ENCODE results near the gene UPK3BL2. TPM values are rescaled to one million over a fixed set of nuclear protein-coding genes. Genes with fewer than 3 reads are reported as not detected.
"Not testable (repeated sequence)": the region's sequence is repeated elsewhere in the genome, so short reads cannot be mapped to it uniquely, and the experiment has no call there.

The UPK3BL2 gene
- total and polyA plus RNA-seq, 9 of the 15 experiments (the other 6 are each of a cell fraction or from before 2014, with no cell fraction given): 0.77 to 24.8 (median 6.9) TPM; not detected in 1

- FAIRE-seq; H3K9ac ChIP-seq (ENCODE audit: insufficient read depth in 1 of 2, low read depth in 2 of 2, low read length in 2 of 2); H3K27me3 ChIP-seq (ENCODE audit: control insufficient read depth in 2 of 2, insufficient read depth in 2 of 2, low read length in 2 of 2); CTCF ChIA-PET (ENCODE audit: low intra/inter-chr PET ratio); H4K20me1 ChIP-seq (replicated peaks; ENCODE audit: control insufficient read depth, insufficient read depth, low read length); H3K9me3 ChIP-seq (replicated peaks; ENCODE audit: control insufficient read depth, insufficient read depth, low read depth, low read length); POLR2A ChIA-PET; H3K4me2 ChIP-seq (ENCODE audit: insufficient read depth, low read length); H3K79me2 ChIP-seq (ENCODE audit: control insufficient read depth, insufficient read depth, low read length); intact Hi-C loops (cut with micrococcal nuclease); H2AFZ ChIP-seq (ENCODE audit: low read depth, low read length); H3K4me3 ChIP-seq; H3K9me1 ChIP-seq (ENCODE audit: control insufficient read depth, insufficient read depth, low read length); BruUV-seq (replicated peaks); H3K27ac ChIP-seq (ENCODE audit: extremely low read depth, low read depth, low read length); DNase-seq (ENCODE audit: extremely low read depth in 1 of 4, low spot score in 3 of 4); H3K36me3 ChIP-seq (ENCODE audit: control insufficient read depth, insufficient read depth, low read length); H3K4me1 ChIP-seq (replicated peaks in 1 of 2; ENCODE audit: control insufficient read depth in 2 of 2, insufficient read depth in 2 of 2, low read length in 2 of 2): not testable (repeated sequence)
- WGBS (ENCODE audit: insufficient coverage, low coverage, missing lambda C conversion rate): 18% methylated on average over 5 of the region's 5 CpGs
- ATAC-seq: peak; percentile 6; the same call in 1 of the 3 replicates
- in situ Hi-C loops (cut with MboI): loop anchor here (5.0 kb wide), 1 partner anchor 99 kb away; no protein-coding TSS in a partner anchor
These were observed 35.0 kb upstream of the UPK3BL2 start for GRCh38 chr7:102578486-102578885.

DNA sequence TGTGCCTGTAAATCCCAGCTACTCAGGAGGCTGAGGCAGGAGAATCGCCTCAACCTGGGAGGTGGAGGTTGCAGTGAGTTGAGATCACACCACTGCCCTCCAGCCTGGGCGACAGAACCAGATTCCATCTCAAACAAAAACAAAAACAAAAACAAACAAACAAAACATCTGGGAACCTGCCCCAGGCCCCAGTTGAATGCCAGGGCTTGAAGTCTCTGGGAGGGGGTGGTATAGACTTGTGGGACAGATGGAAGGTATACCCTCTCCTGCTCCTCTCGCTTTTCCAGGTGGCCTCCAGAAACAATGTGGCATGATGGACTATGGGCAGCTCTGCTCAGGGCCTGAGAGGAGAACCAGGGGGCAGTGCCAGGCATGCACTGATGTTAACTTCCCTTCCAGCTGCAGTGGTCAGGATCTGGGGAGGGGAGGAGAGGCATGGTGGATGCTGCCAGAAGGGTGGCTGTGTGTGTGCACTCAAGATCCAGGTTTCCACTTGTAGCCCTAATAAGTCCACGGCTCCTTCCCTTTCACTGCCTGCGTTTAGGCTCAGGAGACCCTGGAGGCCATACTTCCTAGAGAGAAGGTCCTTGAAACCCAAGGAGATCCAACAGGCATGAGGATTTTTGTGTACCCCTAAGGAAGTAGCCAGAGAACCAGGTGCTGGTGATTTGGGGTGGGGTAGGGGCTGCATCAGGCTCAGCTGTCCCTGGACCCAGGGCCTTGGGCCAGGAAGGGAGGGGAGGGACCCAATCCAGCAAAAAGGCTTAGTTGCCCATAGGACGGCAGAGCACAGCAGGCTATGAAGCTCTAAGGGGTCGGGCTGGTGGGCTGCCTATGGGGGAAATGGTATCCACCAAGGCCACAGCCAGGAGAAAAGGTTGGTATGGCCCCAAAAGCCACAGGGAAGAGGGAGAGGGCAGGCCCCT lies 34.1 kb upstream of the UPK3BL2 start:
- intact Hi-C loops (cut with micrococcal nuclease); H3K27me3 ChIP-seq (ENCODE audit: control insufficient read depth in 2 of 2, insufficient read depth in 2 of 2, low read length in 2 of 2); H3K79me2 ChIP-seq (ENCODE audit: control insufficient read depth, insufficient read depth, low read length); H3K36me3 ChIP-seq (ENCODE audit: control insufficient read depth, insufficient read depth, low read length); POLR2A ChIA-PET; ATAC-seq; H3K9me1 ChIP-seq (ENCODE audit: control insufficient read depth, insufficient read depth, low read length); H3K4me3 ChIP-seq; BruUV-seq (replicated peaks); H3K27ac ChIP-seq (ENCODE audit: extremely low read depth, low read depth, low read length); DNase-seq (ENCODE audit: extremely low read depth in 1 of 4, low spot score in 3 of 4); H3K4me2 ChIP-seq (ENCODE audit: insufficient read depth, low read length); FAIRE-seq; H3K9ac ChIP-seq (ENCODE audit: insufficient read depth in 1 of 2, low read depth in 2 of 2, low read length in 2 of 2); H4K20me1 ChIP-seq (replicated peaks; ENCODE audit: control insufficient read depth, insufficient read depth, low read length); H2AFZ ChIP-seq (ENCODE audit: low read depth, low read length); H3K4me1 ChIP-seq (replicated peaks in 1 of 2; ENCODE audit: control insufficient read depth in 2 of 2, insufficient read depth in 2 of 2, low read length in 2 of 2); H3K9me3 ChIP-seq (replicated peaks; ENCODE audit: control insufficient read depth, insufficient read depth, low read depth, low read length); CTCF ChIA-PET (ENCODE audit: low intra/inter-chr PET ratio): not testable (repeated sequence)
- 24% methylated on average over 6 of the region's 7 CpGs for WGBS (ENCODE audit: insufficient coverage, low coverage, missing lambda C conversion rate)
- TF ChIP-seq OTX1 (CRISPR knock-in tag; IDR thresholded peaks at IDR 0.05): 0 out of 2 replicates have a peak, but pooled peaks have one; percentile 9
- TF ChIP-seq, protein P1, sequence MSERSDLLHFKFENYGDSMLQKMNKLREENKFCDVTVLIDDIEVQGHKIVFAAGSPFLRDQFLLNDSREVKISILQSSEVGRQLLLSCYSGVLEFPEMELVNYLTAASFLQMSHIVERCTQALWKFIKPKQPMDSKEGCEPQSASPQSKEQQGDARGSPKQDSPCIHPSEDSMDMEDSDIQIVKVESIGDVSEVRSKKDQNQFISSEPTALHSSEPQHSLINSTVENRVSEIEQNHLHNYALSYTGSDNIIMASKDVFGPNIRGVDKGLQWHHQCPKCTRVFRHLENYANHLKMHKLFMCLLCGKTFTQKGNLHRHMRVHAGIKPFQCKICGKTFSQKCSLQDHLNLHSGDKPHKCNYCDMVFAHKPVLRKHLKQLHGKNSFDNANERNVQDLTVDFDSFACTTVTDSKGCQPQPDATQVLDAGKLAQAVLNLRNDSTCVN (CRISPR knock-in tag; IDR thresholded peaks at IDR 0.05): peak; percentile 58; the same call in 1 of the 2 replicates
- in situ Hi-C loops (cut with MboI): loop anchor here (5.0 kb wide), 1 partner anchor 100 kb away; no protein-coding TSS in a partner anchor

DNA sequence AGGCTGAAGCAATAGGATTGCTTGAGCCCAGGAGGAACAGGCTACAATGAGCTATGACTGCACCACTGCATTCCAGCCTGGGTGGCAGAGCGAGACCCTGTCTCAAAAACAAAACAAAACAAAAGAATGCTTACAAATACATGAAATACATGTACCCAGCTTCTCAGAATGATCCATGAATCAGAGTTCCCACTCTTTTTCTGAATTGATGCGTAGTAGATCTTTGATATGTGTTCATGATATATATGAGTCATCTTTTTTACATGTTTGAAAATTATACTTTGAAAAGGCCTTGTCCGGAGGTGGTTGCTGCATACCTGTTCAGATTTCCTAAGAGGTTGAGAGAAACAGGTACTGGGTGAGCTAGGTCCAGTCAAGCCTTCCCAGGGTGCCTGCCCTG lies 32.9 kb upstream of the UPK3BL2 start:
- H3K4me1 ChIP-seq (replicated peaks in 1 of 2; ENCODE audit: control insufficient read depth in 2 of 2, insufficient read depth in 2 of 2, low read length in 2 of 2); H4K20me1 ChIP-seq (replicated peaks; ENCODE audit: control insufficient read depth, insufficient read depth, low read length); CTCF ChIA-PET (ENCODE audit: low intra/inter-chr PET ratio); H3K4me3 ChIP-seq; FAIRE-seq; BruUV-seq (replicated peaks); H3K9ac ChIP-seq (ENCODE audit: insufficient read depth in 1 of 2, low read depth in 2 of 2, low read length in 2 of 2); DNase-seq (ENCODE audit: extremely low read depth in 1 of 4, low spot score in 3 of 4); POLR2A ChIA-PET; H3K36me3 ChIP-seq (ENCODE audit: control insufficient read depth, insufficient read depth, low read length); H2AFZ ChIP-seq (ENCODE audit: low read depth, low read length); intact Hi-C loops (cut with micrococcal nuclease); H3K9me1 ChIP-seq (ENCODE audit: control insufficient read depth, insufficient read depth, low read length); H3K9me3 ChIP-seq (replicated peaks; ENCODE audit: control insufficient read depth, insufficient read depth, low read depth, low read length); H3K27me3 ChIP-seq (ENCODE audit: control insufficient read depth in 2 of 2, insufficient read depth in 2 of 2, low read length in 2 of 2); H3K4me2 ChIP-seq (ENCODE audit: insufficient read depth, low read length); H3K79me2 ChIP-seq (ENCODE audit: control insufficient read depth, insufficient read depth, low read length); H3K27ac ChIP-seq (ENCODE audit: extremely low read depth, low read depth, low read length); ATAC-seq: not testable (repeated sequence)
- no CpG with 5 or more reads among the region's 3 CpGs for WGBS (ENCODE audit: insufficient coverage, low coverage, missing lambda C conversion rate)
- in situ Hi-C loops (cut with MboI): loop anchor here (5.0 kb wide), 1 partner anchor 101 kb away; no protein-coding TSS in a partner anchor
